Uterus (tissue), 4 donors: ENCODE results near the gene SLC12A6. TPM values are rescaled to one million over a fixed set of nuclear protein-coding genes. Genes with fewer than 3 reads are reported as not detected.

Experiments used
- DNase-seq, 2 donors: peaks; one replicate each; pipeline ENCODE4 v3.0.0-alpha.2; 2019 to 2020
- H3K27ac ChIP-seq, 2 donors: fragments of 200-600 bp; sonication (generic); 1 replicate in 1 of 2; 2 replicates in 1 of 2; pipeline ENCODE4 v1.5.1; 2016 to 2018
- H3K27me3 ChIP-seq, 2 donors: fragments of 200-600 bp; sonication (generic); one replicate each; pipeline ENCODE4 v1.5.1; 2018 to 2019; ENCODE audit warnings: control low read depth in 1 of 2
- H3K36me3 ChIP-seq, 2 donors: fragments of 200-600 bp; sonication (generic); one replicate each; pipeline ENCODE4 v1.5.1; 2019; ENCODE audit warnings: control low read depth in 1 of 2
- H3K4me1 ChIP-seq, 2 donors: fragments of 200-600 bp; sonication (generic); one replicate each; pipeline ENCODE4 v1.5.1; 2018 to 2019; ENCODE audit warnings: control low read depth in 1 of 2
- H3K4me3 ChIP-seq, 2 donors: fragments of 200-600 bp; sonication (generic); 1 replicate in 1 of 2; 2 replicates in 1 of 2; pipeline ENCODE4 v1.5.1; 2018 to 2019; ENCODE audit warnings: mild to moderate bottlenecking in 1 of 2
- H3K9me3 ChIP-seq, 2 donors: fragments of 200-600 bp; sonication (generic); one replicate each; pipeline ENCODE4 v1.5.1; 2019; ENCODE audit warnings: control low read depth in 1 of 2
- CTCF ChIP-seq, 4 experiments: fragments of 200-600 bp in 2 of 4; fragments of 450-650 bp in 2 of 4; sonication (generic) in 2 of 4; IDR thresholded peaks; one replicate each; pipeline ENCODE4 v1.5.1; 2016 to 2019; ENCODE audit warnings: antibody characterized with exemption in 4 of 4, mild to moderate bottlenecking in 2 of 4, moderate library complexity in 1 of 4
- POLR2A ChIP-seq, 2 donors: fragments of 450-650 bp; IDR thresholded peaks; one replicate each; pipeline ENCODE4 v1.6.1; 2016; ENCODE audit warnings: antibody characterized with exemption in 2 of 2, mild to moderate bottlenecking in 1 of 2, moderate library complexity in 1 of 2
- intact Hi-C: fragments of 100-400 bp; cut with DNase I; formaldehyde crosslinking; loops from one replicate; pipeline ENCODE4 v1.15.1; 2023; ENCODE audit warnings: low total_unique reads
- total RNA-seq, 4 donors: library from RNA; depleted of rRNA in 3 of 4; stranded (reverse); fragments of >200 nt in 3 of 4; gene quantifications; one replicate each; pipeline versions ENCODE4 v1.1.0 to v1.2.4, GENCODE V29; 2014 to 2023
- donor health status: DM: yes; HTN: yes; CAD: no.

SLC12A6 gene
- total RNA-seq, 4 donors from 2014 or later = 16.8 to 26.9 (median 22.2) TPM

GRCh38 chr15:34223904-34224596, 113.5 kb downstream of the SLC12A6 start:
- intact Hi-C loops = no loop called here
- H3K27ac ChIP-seq = peak overlapping the region; percentile 85 to 89
- H3K4me1 ChIP-seq = no peaks in the 10 kb centered on the region
- DNase-seq = no peak
- H3K27me3 ChIP-seq = no peaks in the 10 kb centered on the region
- H3K36me3 ChIP-seq = no peaks in the 10 kb centered on the region
- no peak for TF ChIP-seq CTCF (IDR thresholded peaks at IDR 0.05)
- TF ChIP-seq POLR2A (IDR thresholded peaks at IDR 0.05) = no peak
- H3K4me3 ChIP-seq = peak overlapping the region; percentile 66 to 91
- H3K9me3 ChIP-seq = no peaks in the 10 kb centered on the region

GRCh38 chr15:34217587-34218225, 119.9 kb downstream of the SLC12A6 start:
- no peaks in the 10 kb centered on the region for H3K36me3 ChIP-seq
- no peak for DNase-seq
- no peak overlapping the region for H3K27ac ChIP-seq
- intact Hi-C loops = loop anchor here (10.0 kb wide), 2 partner anchors 113 to 153 kb away; partner anchors contain the start of genes EMC7 and PGBD4
- no peak overlapping the region for H3K4me3 ChIP-seq
- no peaks in the 10 kb centered on the region for H3K4me1 ChIP-seq
- TF ChIP-seq CTCF (IDR thresholded peaks at IDR 0.05) = no peak
- no peak for TF ChIP-seq POLR2A (IDR thresholded peaks at IDR 0.05)
- H3K27me3 ChIP-seq = no peaks in the 10 kb centered on the region
- H3K9me3 ChIP-seq = no peaks in the 10 kb centered on the region

GRCh38 chr15:34216527-34217270, 120.9 kb downstream of the SLC12A6 start:
- Histone ChIP-seq H3K4me3 (no peak overlapping the region), H3K4me1 (no peaks in the 10 kb centered on the region), H3K27ac (no peak overlapping the region), H3K9me3 (no peaks in the 10 kb centered on the region), H3K27me3 (no peaks in the 10 kb centered on the region), H3K36me3 (no peaks in the 10 kb centered on the region)
- no peak for TF ChIP-seq CTCF (IDR thresholded peaks at IDR 0.05)
- no peak for TF ChIP-seq POLR2A (IDR thresholded peaks at IDR 0.05)
- intact Hi-C loops = loop anchor here (10.0 kb wide), 2 partner anchors 112 to 152 kb away; partner anchors contain the start of genes EMC7 and PGBD4
- DNase-seq = no peak

GRCh38 chr15:34214135-34214534, 123.4 kb downstream of the SLC12A6 start:
- Histone ChIP-seq H3K36me3 (no peaks in the 10 kb centered on the region), H3K4me3 (no peak overlapping the region), H3K4me1 (no peaks in the 10 kb centered on the region), H3K27ac (no peak overlapping the region), H3K27me3 (no peaks in the 10 kb centered on the region), H3K9me3 (no peaks in the 10 kb centered on the region)
- TF ChIP-seq CTCF (IDR thresholded peaks at IDR 0.05) (no peak), POLR2A (IDR thresholded peaks at IDR 0.05) (no peak)
- no peak for DNase-seq
- intact Hi-C loops = loop anchor here (10.0 kb wide), 2 partner anchors 109 to 149 kb away; partner anchors contain the start of genes EMC7 and PGBD4
